Uterus (tissue), 4 donors: ENCODE measurements around the gene MACO1. TPM values are rescaled to one million over a fixed set of nuclear protein-coding genes. Genes with fewer than 3 reads are reported as not detected.

Source experiments
- DNase-seq, 2 donors: peaks; one replicate each; pipeline ENCODE4 v3.0.0-alpha.2; 2019 to 2020
- H3K27ac ChIP-seq, 2 donors: fragments of 200-600 bp; sonication (generic); 1 replicate in 1 of 2; 2 replicates in 1 of 2; pipeline ENCODE4 v1.5.1; 2016 to 2018
- H3K27me3 ChIP-seq, 2 donors: fragments of 200-600 bp; sonication (generic); one replicate each; pipeline ENCODE4 v1.5.1; 2018 to 2019; ENCODE audit warnings: control low read depth in 1 of 2
- H3K36me3 ChIP-seq, 2 donors: fragments of 200-600 bp; sonication (generic); one replicate each; pipeline ENCODE4 v1.5.1; 2019; ENCODE audit warnings: control low read depth in 1 of 2
- H3K4me1 ChIP-seq, 2 donors: fragments of 200-600 bp; sonication (generic); one replicate each; pipeline ENCODE4 v1.5.1; 2018 to 2019; ENCODE audit warnings: control low read depth in 1 of 2
- H3K4me3 ChIP-seq, 2 donors: fragments of 200-600 bp; sonication (generic); 1 replicate in 1 of 2; 2 replicates in 1 of 2; pipeline ENCODE4 v1.5.1; 2018 to 2019; ENCODE audit warnings: mild to moderate bottlenecking in 1 of 2
- H3K9me3 ChIP-seq, 2 donors: fragments of 200-600 bp; sonication (generic); one replicate each; pipeline ENCODE4 v1.5.1; 2019; ENCODE audit warnings: control low read depth in 1 of 2
- CTCF ChIP-seq, 4 experiments: fragments of 200-600 bp in 2 of 4; fragments of 450-650 bp in 2 of 4; sonication (generic) in 2 of 4; IDR thresholded peaks; one replicate each; pipeline ENCODE4 v1.5.1; 2016 to 2019; ENCODE audit warnings: antibody characterized with exemption in 4 of 4, mild to moderate bottlenecking in 2 of 4, moderate library complexity in 1 of 4
- POLR2A ChIP-seq, 2 donors: fragments of 450-650 bp; IDR thresholded peaks; one replicate each; pipeline ENCODE4 v1.6.1; 2016; ENCODE audit warnings: antibody characterized with exemption in 2 of 2, mild to moderate bottlenecking in 1 of 2, moderate library complexity in 1 of 2
- intact Hi-C: fragments of 100-400 bp; cut with DNase I; formaldehyde crosslinking; loops from one replicate; pipeline ENCODE4 v1.15.1; 2023; ENCODE audit warnings: low total_unique reads
- total RNA-seq, 4 donors: library from RNA; depleted of rRNA in 3 of 4; stranded (reverse); fragments of >200 nt in 3 of 4; gene quantifications; one replicate each; pipeline versions ENCODE4 v1.1.0 to v1.2.4, GENCODE V29; 2014 to 2023
- donor health status: DM: yes; HTN: yes; CAD: no.

MACO1 gene
- total RNA-seq, 4 donors from 2014 or later = 15.4 to 26.8 (median 20.2) TPM

GRCh38 chr1:25487628-25488027, 56.9 kb downstream of the MACO1 start:
- intact Hi-C loops = no loop called here
- H3K36me3 ChIP-seq = no peaks in the 10 kb centered on the region

GRCh38 chr1:25492323-25492722, 61.6 kb downstream of the MACO1 start:
- H3K4me3 ChIP-seq = no peak overlapping the region
- TF ChIP-seq POLR2A (IDR thresholded peaks at IDR 0.05) (no peak), CTCF (IDR thresholded peaks at IDR 0.05) (no peak)
- intact Hi-C loops = no loop called here
- DNase-seq = no peak
- H3K4me1 ChIP-seq = no peaks in the 10 kb centered on the region
- no peak overlapping the region for H3K27ac ChIP-seq
- no peaks in the 10 kb centered on the region for H3K36me3 ChIP-seq
- H3K27me3 ChIP-seq = no peaks in the 10 kb centered on the region
- no peaks in the 10 kb centered on the region for H3K9me3 ChIP-seq

More at GRCh38 chr1:25487628-25488027, 56.9 kb downstream of the MACO1 start:
- H3K27ac ChIP-seq = no peak overlapping the region
- H3K9me3 ChIP-seq = no peaks in the 10 kb centered on the region
- no peak overlapping the region for H3K4me3 ChIP-seq
- no peaks in the 10 kb centered on the region for H3K4me1 ChIP-seq
- TF ChIP-seq POLR2A (IDR thresholded peaks at IDR 0.05) (no peak), CTCF (IDR thresholded peaks at IDR 0.05) (peak in 2 of 4 experiments; percentile 13 to 26)
- DNase-seq = no peak
- no peaks in the 10 kb centered on the region for H3K27me3 ChIP-seq

GRCh38 chr1:25494952-25495351, 64.3 kb downstream of the MACO1 start:
- Histone ChIP-seq H3K4me1 (no peaks in the 10 kb centered on the region), H3K36me3 (no peaks in the 10 kb centered on the region), H3K27me3 (no peaks in the 10 kb centered on the region), H3K4me3 (no peak overlapping the region), H3K27ac (no peak overlapping the region), H3K9me3 (no peaks in the 10 kb centered on the region)
- no peak for DNase-seq
- TF ChIP-seq POLR2A (IDR thresholded peaks at IDR 0.05) = no peak
- intact Hi-C loops = no loop called here

GRCh38 chr1:25500694-25501093, 70.0 kb downstream of the MACO1 start:
- TF ChIP-seq POLR2A (IDR thresholded peaks at IDR 0.05) = no peak
- no peak for TF ChIP-seq CTCF (IDR thresholded peaks at IDR 0.05)
- Histone ChIP-seq H3K4me1 (no peaks in the 10 kb centered on the region), H3K27ac (no peak overlapping the region), H3K9me3 (no peaks in the 10 kb centered on the region), H3K4me3 (no peak overlapping the region), H3K27me3 (no peaks in the 10 kb centered on the region), H3K36me3 (no peaks in the 10 kb centered on the region)
- intact Hi-C loops = no loop called here
- DNase-seq = no peak

- Histone ChIP-seq H3K27ac (no peak overlapping the region), H3K9me3 (no peaks in the 10 kb centered on the region), H3K4me1 (no peaks in the 10 kb centered on the region), H3K27me3 (no peaks in the 10 kb centered on the region), H3K36me3 (no peaks in the 10 kb centered on the region), H3K4me3 (no peak overlapping the region)
- DNase-seq = no peak
- intact Hi-C loops = no loop called here
- TF ChIP-seq CTCF (IDR thresholded peaks at IDR 0.05) = no peak
- TF ChIP-seq POLR2A (IDR thresholded peaks at IDR 0.05) = no peak
Measured at GRCh38 chr1:25501235-25502058, 70.8 kb downstream of the MACO1 start.
